Kidney (tissue), 14 donors: ENCODE results near the gene BDKRB2. TPM values are rescaled to one million over a fixed set of nuclear protein-coding genes. Genes with fewer than 3 reads are reported as not detected.

Source experiments
- DNase-seq, 5 donors: peaks; one replicate each; pipeline ENCODE4 v3.0.0-alpha.2; 2013 to 2020
- FAIRE-seq: peaks from 2 replicates; lab custom pipeline; 2012; peaks lifted over from hg19 to GRCh38; lab: Jason Lieb, UNC
- H3K27ac ChIP-seq, 2 donors: one replicate each; pipeline ENCODE4 v1.7.0; 2013; ENCODE audit warnings: low read depth in 2 of 2, low read length in 2 of 2, inconsistent platforms in 1 of 2
- H3K27me3 ChIP-seq: one replicate; pipeline ENCODE4 v1.7.1; 2013; ENCODE audit warnings: low read length, inconsistent platforms; ENCODE audit not compliant: control insufficient read depth, insufficient read depth
- H3K36me3 ChIP-seq, 3 donors: one replicate each; pipeline versions ENCODE4 v1.7.0 to v1.7.1; 2013; ENCODE audit warnings: low read length in 3 of 3, control low read depth in 1 of 3, inconsistent platforms in 1 of 3; ENCODE audit not compliant: insufficient read depth in 3 of 3, control insufficient read depth in 2 of 3
- H3K4me1 ChIP-seq, 3 donors: one replicate each; pipeline versions ENCODE4 v1.7.0 to v1.7.1; 2013; ENCODE audit warnings: low read length in 3 of 3, inconsistent platforms in 1 of 3, low read depth in 1 of 3; ENCODE audit not compliant: control insufficient read depth in 2 of 3, insufficient read depth in 2 of 3
- H3K4me3 ChIP-seq, 3 donors: one replicate each; pipeline versions ENCODE4 v1.7.0 to v1.8.1; 2013; ENCODE audit warnings: low read length in 3 of 3, control low read depth in 1 of 3, inconsistent platforms in 1 of 3
- H3K9ac ChIP-seq, 3 donors: one replicate each; pipeline versions ENCODE4 v1.7.0 to v1.7.1; 2013; ENCODE audit warnings: low read length in 3 of 3, control low read depth in 1 of 3, inconsistent platforms in 1 of 3
- H3K9me3 ChIP-seq, 3 donors: one replicate each; pipeline versions ENCODE4 v1.7.0 to v1.7.1; 2013; ENCODE audit warnings: low read length in 3 of 3, control low read depth in 1 of 3, inconsistent platforms in 1 of 3; ENCODE audit not compliant: control insufficient read depth in 2 of 3, insufficient read depth in 1 of 3
- intact Hi-C: fragments of 100-400 bp; cut with DNase I; formaldehyde crosslinking; loops from one replicate; pipeline ENCODE4 v1.11.1; 2022
- polyA plus RNA-seq: library from polyadenylated mRNA; stranded (reverse); fragments of 350-450 nt; fragmentation: Illumina TruSeq; extraction: RNeasy Lipid Tissue Mini Kit (QIAGEN cat#74804); gene quantifications from one replicate; pipeline ENCODE4 v1.2.3, GENCODE V29; 2014; ENCODE audit warnings: low read depth, low replicate concordance; ENCODE audit not compliant: insufficient read depth
- total RNA-seq: library from RNA; stranded (reverse); fragmentation: NEBNext Ultra II Directional; extraction: Animal tissue kit (Norgen Biotek cat#: 25700); gene quantifications from one replicate; pipeline ENCODE4 v1.2.1, GENCODE V29; 2021
- TF ChIP-seq, protein P1 (sequence below): IDR thresholded peaks from 3 replicates; pipeline ENCODE4 v1.5.1; 2012; ENCODE audit warnings: mild to moderate bottlenecking, moderate library complexity, borderline replicate concordance; ENCODE audit not compliant: insufficient read depth; ENCODE audit errors: extremely low read depth
- donor health status: control.
- donor health status: control.
- donor health status: control.
- donor health status: control.
- donor health status: control.
- donor health status: DM: yes; HTN: yes; CAD: no.
- donor health status: Normal renal cell carcinoma (clear cell type).

Gene BDKRB2
- total and polyA plus RNA-seq, 2 donors from 2014 or later, result 7.4 to 16.1 TPM

DNA sequence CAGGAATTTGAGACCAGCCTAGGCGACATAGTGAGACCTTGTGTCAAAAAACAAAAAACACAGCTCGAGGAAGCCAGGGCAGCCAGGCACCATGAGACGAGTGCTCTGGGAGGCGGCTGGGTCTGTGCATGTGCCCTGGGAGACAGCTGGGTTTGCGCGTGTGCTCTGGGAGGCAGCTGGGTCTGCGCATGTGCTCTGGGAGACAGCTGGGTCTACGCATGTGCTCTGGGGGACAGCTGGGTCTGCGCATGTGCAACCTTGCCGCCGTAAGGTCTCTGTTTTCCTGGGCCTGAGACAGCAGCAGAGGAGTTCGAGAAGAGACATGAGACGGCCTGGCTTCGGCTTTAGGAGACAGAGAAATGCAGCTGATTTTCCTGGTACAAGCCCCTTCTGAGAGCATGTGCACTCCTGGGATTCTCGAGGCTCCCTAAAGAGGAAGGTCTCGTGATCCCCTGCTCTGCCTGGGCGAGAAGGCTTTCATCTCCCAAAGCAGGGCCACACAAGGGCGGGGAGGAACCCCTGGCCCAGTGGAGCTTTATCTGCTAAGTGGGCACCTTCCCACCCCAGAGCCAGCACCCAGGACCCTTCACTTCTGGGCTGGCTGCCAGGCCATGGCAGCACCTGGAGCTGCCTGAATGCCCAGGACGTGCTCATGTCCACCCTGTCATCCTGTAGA, 47.8 kb downstream of the BDKRB2 start:
- no peak for FAIRE-seq
- TF ChIP-seq, protein P1, sequence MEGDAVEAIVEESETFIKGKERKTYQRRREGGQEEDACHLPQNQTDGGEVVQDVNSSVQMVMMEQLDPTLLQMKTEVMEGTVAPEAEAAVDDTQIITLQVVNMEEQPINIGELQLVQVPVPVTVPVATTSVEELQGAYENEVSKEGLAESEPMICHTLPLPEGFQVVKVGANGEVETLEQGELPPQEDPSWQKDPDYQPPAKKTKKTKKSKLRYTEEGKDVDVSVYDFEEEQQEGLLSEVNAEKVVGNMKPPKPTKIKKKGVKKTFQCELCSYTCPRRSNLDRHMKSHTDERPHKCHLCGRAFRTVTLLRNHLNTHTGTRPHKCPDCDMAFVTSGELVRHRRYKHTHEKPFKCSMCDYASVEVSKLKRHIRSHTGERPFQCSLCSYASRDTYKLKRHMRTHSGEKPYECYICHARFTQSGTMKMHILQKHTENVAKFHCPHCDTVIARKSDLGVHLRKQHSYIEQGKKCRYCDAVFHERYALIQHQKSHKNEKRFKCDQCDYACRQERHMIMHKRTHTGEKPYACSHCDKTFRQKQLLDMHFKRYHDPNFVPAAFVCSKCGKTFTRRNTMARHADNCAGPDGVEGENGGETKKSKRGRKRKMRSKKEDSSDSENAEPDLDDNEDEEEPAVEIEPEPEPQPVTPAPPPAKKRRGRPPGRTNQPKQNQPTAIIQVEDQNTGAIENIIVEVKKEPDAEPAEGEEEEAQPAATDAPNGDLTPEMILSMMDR, result no peak
- no peak overlapping the region for H3K27ac ChIP-seq

DNA sequence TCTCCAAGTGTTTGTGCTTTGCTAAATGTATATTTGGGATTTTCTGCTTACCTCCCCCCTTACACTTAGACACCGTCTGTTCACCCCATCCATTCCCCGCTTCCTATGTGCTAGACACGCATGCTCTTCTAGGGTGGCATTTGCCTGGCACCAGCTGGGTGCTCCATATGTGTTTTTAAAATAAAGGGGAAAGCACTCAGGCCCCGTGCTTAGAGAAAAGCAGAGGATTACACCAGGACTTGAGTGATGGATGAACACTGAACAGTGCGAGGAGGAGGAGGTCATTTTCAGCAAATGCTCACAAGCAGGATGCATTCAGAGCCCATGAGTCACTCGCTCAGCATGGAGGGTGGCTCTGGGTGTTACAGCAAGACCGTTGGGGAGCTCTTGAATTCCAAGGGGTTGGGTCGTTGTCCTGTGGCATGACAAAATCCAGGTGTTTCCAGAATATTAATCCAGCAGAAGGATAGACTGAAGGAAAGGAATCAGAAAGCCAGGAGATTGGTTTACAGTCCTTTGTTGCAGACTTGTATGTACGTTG, 48.4 kb downstream of the BDKRB2 start:
- Histone ChIP-seq H3K4me1 (no peaks in the 10 kb centered on the region), H3K27ac (no peak overlapping the region), H3K36me3 (no peaks in the 10 kb centered on the region), H3K4me3 (no peak overlapping the region), H3K9ac (no peak overlapping the region), H3K27me3 (no peaks in the 10 kb centered on the region), H3K9me3 (no peaks in the 10 kb centered on the region)
- no peak for DNase-seq
- no peak for FAIRE-seq
- intact Hi-C loops, result no loop called here
- TF ChIP-seq, protein P1, result no peak

More for the DNA sequence above, 47.8 kb downstream of the BDKRB2 start:
- Histone ChIP-seq H3K27me3 (no peaks in the 10 kb centered on the region), H3K9me3 (no peaks in the 10 kb centered on the region), H3K4me3 (no peak overlapping the region), H3K9ac (no peak overlapping the region), H3K4me1 (no peaks in the 10 kb centered on the region), H3K36me3 (no peaks in the 10 kb centered on the region)
- intact Hi-C loops, result no loop called here
- no peak for DNase-seq

DNA sequence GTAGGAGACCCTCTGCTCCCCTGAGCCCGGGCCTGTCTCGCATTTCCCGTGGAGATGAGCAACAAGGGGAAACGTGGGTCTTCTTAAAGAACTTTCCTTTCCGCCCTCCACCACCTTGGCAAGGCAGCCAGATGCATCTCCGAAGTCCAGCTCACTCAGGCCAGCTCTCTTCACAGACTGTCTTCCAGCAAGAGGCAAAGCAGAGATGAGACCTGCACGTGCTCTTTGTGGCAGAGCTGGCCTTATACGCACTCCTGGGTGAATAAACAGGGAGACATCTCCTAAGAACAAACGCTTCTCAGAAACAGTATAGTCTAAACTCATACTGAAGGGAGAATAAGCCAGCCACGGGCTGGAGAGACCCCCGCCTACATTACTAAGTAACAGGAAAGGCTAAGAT, 50.0 kb downstream of the BDKRB2 start:
- intact Hi-C loops, result no loop called here
- TF ChIP-seq, protein P1, result no peak
- Histone ChIP-seq H3K9ac (no peak overlapping the region), H3K27ac (no peak overlapping the region), H3K27me3 (no peaks in the 10 kb centered on the region), H3K4me1 (no peaks in the 10 kb centered on the region), H3K9me3 (peaks cover 0 to 3% (median 0%) of the 10 kb centered on the region in 3 donors), H3K36me3 (no peaks in the 10 kb centered on the region), H3K4me3 (no peak overlapping the region)
- FAIRE-seq, result no peak
- no peak for DNase-seq
